ENCODE results near the gene ZBTB7B.

Gene ZBTB7B

DNA sequence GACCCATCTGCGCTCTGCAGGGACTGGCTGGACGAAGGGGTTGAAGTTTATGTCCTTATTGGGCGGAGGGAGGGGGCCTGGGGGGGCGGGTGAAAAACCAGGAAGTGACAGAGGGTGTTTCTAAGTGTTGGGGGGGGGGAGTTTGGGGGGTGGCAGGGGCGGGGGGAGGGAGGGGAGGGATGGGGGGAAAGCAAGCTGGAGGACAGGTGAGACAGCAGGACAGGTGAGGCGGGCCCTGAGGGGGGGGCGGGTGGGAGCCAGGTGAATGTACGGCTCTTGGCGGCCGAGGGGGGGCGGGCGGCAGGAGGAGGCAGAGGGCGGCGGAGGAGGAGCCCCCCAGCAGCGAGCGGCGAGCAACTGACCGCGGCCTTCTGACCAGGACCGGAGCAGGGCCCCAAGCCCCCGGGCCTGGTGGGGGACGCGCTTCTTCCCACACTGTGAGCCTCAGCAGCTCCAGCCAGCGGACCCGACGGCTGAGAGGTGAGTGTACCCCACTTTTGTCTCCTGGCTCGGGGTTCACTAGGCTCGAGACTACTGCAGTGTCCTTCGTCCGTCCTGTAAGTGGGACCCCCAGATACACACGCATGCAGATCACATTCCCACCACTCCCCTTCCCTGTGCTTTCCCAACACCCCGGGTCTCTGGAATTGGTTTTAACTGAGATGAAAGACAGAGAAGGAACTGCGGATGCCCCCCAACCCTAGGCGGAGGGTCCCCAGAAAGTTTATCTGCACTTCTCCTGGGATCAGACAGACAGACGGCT, at the start of gene ZBTB7B:
Gene ZBTB7B (plus strand): TSS at position 339 of the 763 bp plus-strand sequence. CDS start 11,859 bp downstream, outside the sequence.
- no peak for DNase-seq (ENCODE audit: low read depth in 2 of 2)

- no peak for DNase-seq (ENCODE audit: low read depth in 2 of 2)
These were observed 49.0 kb upstream of the ZBTB7B start for GRCh38 chr1:154953611-154954038.

DNA sequence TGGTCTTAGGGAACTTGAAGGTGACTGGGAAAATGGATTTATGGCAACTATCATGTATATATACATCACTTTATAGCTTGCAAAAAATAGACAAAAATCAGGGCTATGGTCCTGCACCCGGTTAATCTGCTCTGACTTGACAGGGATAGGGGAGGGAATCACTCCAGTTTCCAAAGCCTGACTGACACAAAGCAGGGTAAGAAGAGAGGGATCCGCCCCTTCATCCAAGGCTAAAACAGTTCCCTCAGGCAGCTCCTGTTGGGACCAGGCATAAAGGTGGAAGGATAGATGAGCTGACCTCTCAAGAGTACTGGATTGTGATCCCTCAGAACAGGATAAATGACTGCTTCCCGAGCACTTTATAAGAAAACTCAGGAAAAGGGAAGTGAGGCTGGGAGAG, 48.1 kb upstream of the ZBTB7B start:
- no peak for DNase-seq (ENCODE audit: low read depth in 2 of 2)

DNA sequence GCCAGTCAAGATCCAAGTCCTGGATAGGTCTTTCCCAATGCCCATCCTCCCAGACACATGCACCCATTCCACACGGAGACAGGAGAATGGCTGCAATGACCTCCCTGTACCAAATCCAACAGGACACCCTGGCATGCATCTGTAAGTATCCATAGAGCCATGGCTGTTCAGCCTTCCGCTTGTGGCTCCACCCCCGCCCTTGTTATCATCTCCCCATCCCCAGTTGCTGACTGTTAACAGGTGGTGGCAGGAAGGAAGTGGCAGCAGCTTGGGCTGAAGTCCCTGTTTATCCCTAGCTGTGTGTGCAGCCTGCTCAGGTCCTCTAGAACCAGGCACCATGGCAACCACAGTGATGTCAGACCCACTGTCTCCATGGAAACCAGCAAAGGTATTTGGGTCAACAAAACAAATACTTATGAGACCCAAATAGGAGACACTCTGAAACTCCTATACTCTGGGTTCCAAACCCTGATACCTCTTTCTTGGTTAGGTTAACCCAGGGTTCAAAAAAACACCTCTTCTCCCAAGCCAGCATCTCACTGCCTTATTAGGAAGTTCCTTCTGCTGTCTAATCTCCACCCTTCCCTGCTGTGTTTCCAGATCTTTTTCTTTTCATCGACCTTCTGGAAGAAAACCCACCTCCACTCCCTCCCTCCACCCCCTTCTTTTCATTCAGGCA, 47.4 kb upstream of the ZBTB7B start:
- DNase-seq (ENCODE audit: low read depth in 2 of 2), result no peak

DNA sequence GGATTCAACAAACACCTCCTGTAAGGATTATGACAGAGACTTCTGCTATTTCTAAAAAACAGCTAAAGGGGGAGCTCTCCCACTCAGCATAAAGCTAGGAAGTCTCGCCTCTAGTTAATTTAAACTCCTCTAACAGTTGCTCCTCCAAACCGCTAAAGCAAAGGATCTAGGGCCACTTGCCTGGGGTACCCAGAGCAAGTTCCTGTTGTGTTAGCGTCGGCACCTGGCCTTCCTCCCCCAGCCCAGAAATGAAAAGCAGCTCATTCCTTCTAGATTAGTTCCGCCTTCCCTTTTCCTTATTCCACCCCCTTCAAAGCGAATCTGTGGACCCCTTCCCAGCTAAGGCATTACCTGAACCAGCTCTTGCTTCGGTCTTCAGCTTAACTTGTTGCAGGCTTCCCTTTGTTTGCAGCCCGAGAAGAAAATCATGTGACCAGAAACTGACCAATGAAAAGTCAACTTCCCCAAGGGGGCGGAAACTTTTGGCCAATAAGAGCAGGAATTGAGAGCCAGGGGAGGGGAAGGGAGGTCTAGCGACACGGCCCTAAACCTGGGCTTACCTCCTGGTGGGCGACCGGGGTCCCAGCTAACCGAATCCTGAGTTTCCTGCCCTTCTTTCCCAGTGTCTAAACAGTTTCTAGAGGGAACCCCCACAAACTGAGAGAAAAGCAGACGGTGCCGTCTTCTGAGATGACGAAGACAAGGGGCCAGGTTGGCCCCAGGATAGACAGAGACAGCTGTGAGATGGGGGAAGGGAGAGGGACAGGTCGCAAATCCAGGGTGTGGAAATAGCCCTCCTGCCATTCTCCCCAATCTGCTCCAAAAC, 46.7 kb upstream of the ZBTB7B start, which contains the start of gene PBXIP1:
Gene PBXIP1 (minus strand): TSS at position 382 of the 826 bp plus-strand sequence. CDS start 2,378 bp downstream, outside the sequence.
- peak; percentile 85 to 87 for DNase-seq (ENCODE audit: low read depth in 2 of 2)

DNA sequence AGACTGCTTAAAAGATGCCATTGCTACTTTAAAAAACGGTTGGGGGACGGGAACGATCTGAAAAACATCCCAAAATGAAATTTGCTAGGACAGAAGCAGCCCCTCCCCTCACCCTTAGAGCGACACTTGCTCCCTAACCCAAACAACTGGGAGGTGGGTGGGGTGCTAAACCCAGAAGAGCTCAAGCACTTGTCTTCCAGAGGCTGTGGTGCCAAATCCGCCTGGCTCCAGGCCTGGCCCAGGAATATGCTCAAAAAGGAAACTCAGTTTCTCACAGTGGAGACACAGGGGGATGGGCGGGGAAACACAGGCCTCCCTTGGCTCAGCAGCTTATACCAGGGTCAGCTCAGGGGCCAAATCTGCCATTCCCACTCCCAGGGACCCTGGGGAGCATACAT, 46.1 kb upstream of the ZBTB7B start:
- no peak for DNase-seq (ENCODE audit: low read depth in 2 of 2)

- no peak for DNase-seq (ENCODE audit: low read depth in 2 of 2)
These were observed 45.4 kb upstream of the ZBTB7B start for GRCh38 chr1:154957091-154957657.

- DNase-seq (ENCODE audit: low read depth in 2 of 2), result no peak
These were observed 44.6 kb upstream of the ZBTB7B start for GRCh38 chr1:154958036-154958435.

DNA sequence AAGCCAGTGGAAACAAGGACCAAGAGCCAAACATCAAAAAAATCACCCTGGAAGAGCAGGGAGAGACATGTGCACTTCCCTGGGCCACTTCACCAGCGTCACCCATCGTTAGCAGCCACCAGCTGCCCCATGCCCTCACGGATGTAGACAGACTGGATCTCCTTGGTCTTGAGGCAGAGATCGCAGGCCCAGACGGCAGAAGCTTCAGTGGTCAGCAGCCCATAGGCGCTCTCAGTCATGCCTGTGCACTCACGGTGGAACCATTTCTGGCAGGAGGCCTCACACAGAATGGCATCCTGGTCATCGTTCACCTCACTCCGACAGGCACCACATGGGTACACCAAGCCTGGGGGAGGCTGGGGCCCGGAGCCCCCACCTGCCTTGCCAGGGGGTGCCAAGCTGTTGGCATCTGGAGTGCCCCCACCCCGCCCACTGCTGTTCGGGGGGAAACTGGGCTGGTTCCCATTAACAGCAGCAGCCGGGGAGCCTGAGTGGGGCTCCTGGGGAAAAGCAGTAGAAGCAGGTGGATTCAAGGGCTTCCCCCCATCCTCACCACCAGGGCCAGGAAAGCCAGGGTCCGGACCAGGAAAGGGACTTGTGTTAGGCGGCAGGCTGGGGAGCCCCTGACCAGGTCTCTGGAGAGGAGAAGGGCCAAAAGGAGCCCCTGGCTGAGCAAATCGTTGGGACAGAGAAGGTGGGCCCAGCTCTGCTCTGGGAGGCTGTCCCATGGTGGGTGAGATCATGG, 43.7 kb upstream of the ZBTB7B start:
- no peak for DNase-seq (ENCODE audit: low read depth in 2 of 2)

- DNase-seq (ENCODE audit: low read depth in 2 of 2), result no peak
These were observed 43.2 kb upstream of the ZBTB7B start for GRCh38 chr1:154959426-154959780.

DNA sequence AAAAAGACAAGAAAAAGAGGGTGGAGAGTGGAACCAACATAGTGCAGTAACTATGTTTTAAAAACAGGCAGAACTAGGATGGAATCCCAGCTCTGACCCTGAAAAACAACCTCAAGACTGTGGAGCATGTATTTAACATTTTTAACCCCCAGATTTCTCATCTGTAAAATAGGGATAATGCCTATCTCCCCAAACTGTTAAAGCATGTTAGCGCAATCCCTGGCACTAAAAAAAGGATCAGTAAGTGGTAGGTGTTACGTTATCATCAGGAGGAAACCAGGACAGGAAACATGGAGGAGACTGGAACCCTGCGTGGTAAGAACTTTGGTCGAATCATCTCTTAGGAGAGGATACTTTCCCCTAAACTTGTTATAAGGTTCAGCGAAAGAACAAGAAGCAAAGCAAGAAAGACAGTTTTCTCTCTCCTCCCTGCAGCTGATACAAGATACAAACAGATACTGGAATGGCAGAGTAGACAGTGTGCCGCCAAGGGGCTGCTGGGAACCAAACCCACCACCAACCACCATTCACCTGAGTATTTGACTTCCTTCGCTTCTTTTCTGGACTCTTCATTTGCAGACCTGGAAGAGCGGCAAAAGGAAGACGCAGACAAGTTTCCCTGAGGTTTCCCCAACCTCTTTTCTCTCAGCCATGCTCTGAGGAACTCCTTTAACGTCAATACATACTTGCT, 42.0 kb upstream of the ZBTB7B start:
- DNase-seq (ENCODE audit: low read depth in 2 of 2), result no peak

DNA sequence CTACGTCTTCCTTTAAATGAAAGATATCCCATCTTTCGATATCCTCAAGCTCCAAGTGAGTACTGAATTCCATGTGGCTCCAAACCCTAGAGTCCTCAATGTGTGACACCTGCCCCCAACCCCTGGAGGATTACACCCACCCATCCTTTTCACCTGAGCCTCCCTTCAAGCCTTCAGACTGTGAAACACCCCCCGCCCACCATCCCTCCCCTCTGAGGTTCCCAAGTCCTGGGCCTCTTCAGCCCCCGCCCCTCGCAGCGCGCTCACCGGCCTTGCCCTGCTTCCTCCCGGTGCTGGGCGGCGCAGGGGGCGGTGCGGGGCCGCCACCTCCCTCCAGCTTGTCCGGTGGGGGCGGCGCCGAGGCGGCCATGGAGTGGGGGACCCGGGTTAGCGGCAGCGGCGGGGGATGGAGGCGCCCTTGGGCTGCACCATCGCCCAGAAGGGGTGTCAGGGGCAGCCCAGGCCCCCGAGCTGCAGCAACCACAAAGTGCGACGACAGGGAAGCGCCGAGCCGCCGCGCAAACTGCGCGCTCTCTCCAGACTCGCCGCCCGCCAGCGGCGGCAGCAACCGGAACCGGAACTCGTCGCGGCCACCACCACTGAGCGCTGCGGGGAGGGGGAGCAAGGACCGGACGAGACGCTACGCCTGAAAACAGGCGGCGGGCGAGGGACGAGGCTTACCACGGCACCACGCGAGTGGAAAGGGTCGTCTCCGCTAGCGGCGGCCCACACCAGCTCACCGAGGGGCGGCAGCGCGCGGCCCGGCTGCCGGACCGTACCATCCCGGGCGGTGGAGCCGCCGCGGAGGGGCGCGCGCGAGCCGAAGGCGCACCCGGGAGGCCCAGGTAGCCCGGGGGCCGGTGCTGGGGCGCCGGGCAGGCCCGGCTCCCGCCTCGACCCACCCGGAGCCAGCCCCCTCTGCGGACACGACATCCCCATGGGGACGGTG, 41.1 kb upstream of the ZBTB7B start, which contains the start of gene PYGO2:
Gene PYGO2 (minus strand): TSS at position 576 of the 949 bp plus-strand sequence. CDS start 206 bp downstream, at position 370.
- peak; percentile 44 to 45 for DNase-seq (ENCODE audit: low read depth in 2 of 2)

DNA sequence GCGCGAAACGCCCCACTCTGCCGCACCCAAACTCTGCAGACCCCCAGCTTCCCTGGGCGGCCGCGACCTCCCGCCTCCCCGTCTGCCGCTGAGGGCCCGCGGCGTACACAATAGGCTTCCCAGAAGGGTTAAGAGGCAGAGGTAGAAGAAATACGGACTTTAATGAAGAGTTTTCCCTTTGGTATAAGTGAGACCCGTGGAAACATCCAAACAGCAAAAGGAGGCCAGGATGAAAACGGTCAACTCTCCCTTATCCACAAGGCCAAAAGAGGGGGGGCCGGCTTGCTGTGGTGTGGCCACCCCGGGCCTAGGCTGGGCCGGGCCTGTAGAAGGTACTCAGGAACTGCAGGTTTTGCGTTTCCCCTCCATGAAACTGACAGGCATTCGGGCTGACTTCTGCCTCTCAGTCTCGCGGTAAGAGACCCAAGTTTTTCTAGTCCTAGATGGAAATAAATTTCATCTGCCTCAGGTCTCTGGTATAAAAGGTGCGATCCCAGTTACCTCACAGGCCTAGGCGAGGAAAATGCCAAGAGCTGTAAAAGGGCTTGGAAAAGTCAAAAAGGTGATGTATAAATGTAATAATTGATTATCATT, 40.3 kb upstream of the ZBTB7B start:
- no peak for DNase-seq (ENCODE audit: low read depth in 2 of 2)

DNA sequence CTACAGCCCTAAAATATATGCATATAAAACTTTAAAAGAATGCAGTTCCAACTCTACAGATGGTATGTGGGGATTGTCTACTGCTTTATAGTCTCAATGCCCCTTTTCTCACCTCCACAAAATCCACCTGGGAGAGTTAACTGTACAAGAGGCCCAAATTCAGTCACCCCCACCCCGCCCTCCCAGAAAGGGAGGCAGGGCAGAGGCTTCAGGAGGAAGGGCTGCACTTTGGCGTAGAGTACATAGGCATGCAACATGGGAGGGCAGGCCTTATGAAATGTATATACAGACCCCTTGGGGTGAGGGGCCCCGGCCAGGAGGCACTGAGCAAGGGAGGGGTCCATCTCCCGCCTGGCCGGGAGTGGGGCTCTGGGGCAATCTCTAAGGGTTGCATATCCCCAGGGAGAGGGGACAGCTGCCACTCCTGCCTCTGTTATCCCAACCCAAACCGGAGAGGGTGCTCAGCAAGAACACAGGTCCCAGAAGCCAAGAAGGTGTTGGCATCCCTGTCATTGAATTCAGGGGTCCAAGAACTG, 39.7 kb upstream of the ZBTB7B start:
- DNase-seq (ENCODE audit: low read depth in 2 of 2), result no peak

GRCh38 chr1:154963643-154964042, 39.0 kb upstream of the ZBTB7B start:
- no peak for DNase-seq (ENCODE audit: low read depth in 2 of 2)

GRCh38 chr1:154964359-154964758, 38.2 kb upstream of the ZBTB7B start:
- DNase-seq (ENCODE audit: low read depth in 2 of 2), result no peak

GRCh38 chr1:154966111-154966510, 36.5 kb upstream of the ZBTB7B start:
- no peak for DNase-seq (ENCODE audit: low read depth in 2 of 2)

GRCh38 chr1:154967331-154967950, 35.2 kb upstream of the ZBTB7B start:
- no peak for DNase-seq (ENCODE audit: low read depth in 2 of 2)

All from fibroblast of skin of left quadriceps (primary cell).